Sigmoid colon (tissue), 7 donors: ENCODE results near the gene LIMA1. TPM values are rescaled to one million over a fixed set of nuclear protein-coding genes. Genes with fewer than 3 reads are reported as not detected.

Experiments used
- DNase-seq: peaks from one replicate; pipeline ENCODE4 v3.0.0-alpha.2; 2019
- H3K27ac ChIP-seq, 4 donors: fragments of 200-600 bp; sonication (generic); one replicate each; pipeline ENCODE4 v1.5.1; 2016 to 2019; ENCODE audit warnings: mild to moderate bottlenecking in 1 of 4
- H3K27me3 ChIP-seq, 3 donors: fragments of 200-600 bp; sonication (generic); one replicate each; pipeline ENCODE4 v1.5.1; 2019; ENCODE audit warnings: mild to moderate bottlenecking in 1 of 3
- H3K36me3 ChIP-seq, 4 donors: fragments of 200-600 bp; sonication (generic); one replicate each; pipeline ENCODE4 v1.5.1; 2016 to 2019
- H3K4me1 ChIP-seq, 4 donors: fragments of 200-600 bp; sonication (generic); one replicate each; pipeline ENCODE4 v1.5.1; 2017 to 2019
- H3K4me3 ChIP-seq, 4 donors: fragments of 200-600 bp; sonication (generic); one replicate each; pipeline ENCODE4 v1.5.1; 2017 to 2019; ENCODE audit warnings: mild to moderate bottlenecking in 2 of 4, moderate library complexity in 1 of 4
- H3K9me3 ChIP-seq, 4 donors: fragments of 200-600 bp in 3 of 4; sonication (generic) in 3 of 4; one replicate each; pipeline versions ENCODE4 v1.5.1 to v1.6.1; 2013 to 2019
- CTCF ChIP-seq, 4 experiments: fragments of 450-650 bp in 3 of 4; fragments of 200-600 bp in 1 of 4; IDR thresholded peaks; one replicate each; pipeline ENCODE4 v1.5.1; 2016 to 2019; ENCODE audit warnings: antibody characterized with exemption in 4 of 4, mild to moderate bottlenecking in 3 of 4, moderate library complexity in 2 of 4
- EP300 ChIP-seq, 4 donors: sonication (generic); formaldehyde crosslinking; IDR thresholded peaks; one replicate each; pipeline ENCODE4 v1.6.1; 2017; ENCODE audit warnings: antibody characterized with exemption in 4 of 4
- POLR2A ChIP-seq, 2 donors: fragments of 450-650 bp; IDR thresholded peaks; one replicate each; pipeline ENCODE4 v1.6.1; 2016; ENCODE audit warnings: antibody characterized with exemption in 2 of 2, mild to moderate bottlenecking in 2 of 2, moderate library complexity in 2 of 2
- POLR2AphosphoS5 ChIP-seq, 4 donors: sonication (generic); formaldehyde crosslinking; IDR thresholded peaks; one replicate each; pipeline ENCODE4 v1.6.1; 2017; ENCODE audit warnings: antibody characterized with exemption in 4 of 4
- WGBS, 2 donors: extraction: QIAGEN DNeasy Blood & Tissue Kit; methylation state at CpG; one replicate each; pipeline ENCODE4 v1.1.7; 2013; 5-methylcytosine and 5-hydroxymethylcytosine counted together
- intact Hi-C: fragments of 100-400 bp; cut with DNase I; formaldehyde crosslinking; loops from one replicate; pipeline ENCODE4 v1.15.1; 2023
- polyA plus RNA-seq, 3 donors: library from polyadenylated mRNA; stranded (reverse); fragments of 200-250 nt; gene quantifications; one replicate each; pipeline ENCODE4 v1.2.3, GENCODE V29; 2013
- total RNA-seq, 4 donors: library from RNA; depleted of rRNA; stranded (reverse); fragments of >200 nt; gene quantifications; one replicate each; pipeline ENCODE4 v1.1.0, GENCODE V29; 2016
- donor health status: healthy with polysubstance abuse.
- donor health status: Bipolar disorder and iron deficiency.
- donor health status: healthy.

LIMA1 gene
- total and polyA plus RNA-seq, 7 donors, result 39.7 to 181 (median 108) TPM

- Histone ChIP-seq H3K4me3 (no peak overlapping the region), H3K36me3 (peaks cover 0 to 6% (median 0%) of the 10 kb centered on the region in 4 donors), H3K9me3 (no peaks in the 10 kb centered on the region), H3K27me3 (no peaks in the 10 kb centered on the region), H3K27ac (peak overlapping the region; percentile 69 to 83 (median 76)), H3K4me1 (peaks cover 0 to 32% (median 18%) of the 10 kb centered on the region in 4 donors)
- intact Hi-C loops, result no loop called here
- no peak for DNase-seq
- TF ChIP-seq POLR2AphosphoS5 (IDR thresholded peaks at IDR 0.05), result no peak
- TF ChIP-seq POLR2A (IDR thresholded peaks at IDR 0.05), result no peak
- no peak for TF ChIP-seq EP300 (IDR thresholded peaks at IDR 0.05)
- no peak for TF ChIP-seq CTCF (IDR thresholded peaks at IDR 0.05)
- 59 to 85% methylated on average over 7 of the region's 7 CpGs for WGBS, 2 donors
Observed at GRCh38 chr12:50240096-50240791, 43.1 kb downstream of the LIMA1 start.

GRCh38 chr12:50239355-50239891, 43.9 kb downstream of the LIMA1 start:
- no peak overlapping the region for H3K27ac ChIP-seq
- 71 to 84% methylated on average over 10 of the region's 10 CpGs for WGBS, 2 donors
- intact Hi-C loops, result no loop called here
- H3K4me3 ChIP-seq, result no peak overlapping the region
- H3K9me3 ChIP-seq, result no peaks in the 10 kb centered on the region
- H3K27me3 ChIP-seq, result no peaks in the 10 kb centered on the region
- peaks cover 0 to 6% (median 0%) of the 10 kb centered on the region in 4 donors for H3K36me3 ChIP-seq
- no peak for DNase-seq
- no peak for TF ChIP-seq POLR2A (IDR thresholded peaks at IDR 0.05)
- no peak for TF ChIP-seq CTCF (IDR thresholded peaks at IDR 0.05)
- TF ChIP-seq EP300 (IDR thresholded peaks at IDR 0.05), result no peak
- TF ChIP-seq POLR2AphosphoS5 (IDR thresholded peaks at IDR 0.05), result no peak
- H3K4me1 ChIP-seq, result peaks cover 0 to 32% (median 18%) of the 10 kb centered on the region in 4 donors

- Histone ChIP-seq H3K36me3 (peaks cover 0 to 6% (median 0%) of the 10 kb centered on the region in 4 donors), H3K4me3 (no peak overlapping the region), H3K27ac (no peak overlapping the region), H3K27me3 (no peaks in the 10 kb centered on the region), H3K9me3 (no peaks in the 10 kb centered on the region), H3K4me1 (no peaks in the 10 kb centered on the region)
- no peak for DNase-seq
- 65 to 72% methylated on average over 3 of the region's 3 CpGs for WGBS, 2 donors
- intact Hi-C loops, result no loop called here
- no peak for TF ChIP-seq EP300 (IDR thresholded peaks at IDR 0.05)
- no peak for TF ChIP-seq POLR2AphosphoS5 (IDR thresholded peaks at IDR 0.05)
- no peak for TF ChIP-seq POLR2A (IDR thresholded peaks at IDR 0.05)
- no peak for TF ChIP-seq CTCF (IDR thresholded peaks at IDR 0.05)
Observed at GRCh38 chr12:50234347-50234746, 49.0 kb downstream of the LIMA1 start.

GRCh38 chr12:50232771-50233209, 50.5 kb downstream of the LIMA1 start:
- no peaks in the 10 kb centered on the region for H3K27me3 ChIP-seq
- no peaks in the 10 kb centered on the region for H3K4me1 ChIP-seq
- no peak for TF ChIP-seq CTCF (IDR thresholded peaks at IDR 0.05)
- TF ChIP-seq EP300 (IDR thresholded peaks at IDR 0.05), result no peak
- no peak for TF ChIP-seq POLR2A (IDR thresholded peaks at IDR 0.05)
- no peak for TF ChIP-seq POLR2AphosphoS5 (IDR thresholded peaks at IDR 0.05)
- H3K9me3 ChIP-seq, result no peaks in the 10 kb centered on the region
- no peak for DNase-seq
- 86 to 90% methylated on average over 9 of the region's 9 CpGs for WGBS, 2 donors
- H3K27ac ChIP-seq, result no peak overlapping the region
- intact Hi-C loops, result no loop called here
- peaks cover 0 to 6% (median 0%) of the 10 kb centered on the region in 4 donors for H3K36me3 ChIP-seq
- no peak overlapping the region for H3K4me3 ChIP-seq
